Hepatocyte (in vitro differentiated cells): ENCODE data around the gene KRTAP1-3. TPM values are rescaled to one million over a fixed set of nuclear protein-coding genes. Genes with fewer than 3 reads are reported as not detected.

Source experiments
- DNase-seq: peaks from one replicate; pipeline ENCODE4 v3.0.0-alpha.2; 2016; ENCODE audit warnings: low spot score
- H2AFZ ChIP-seq: fragments of 200-600 bp; sonication (generic); 2 replicates; pipeline ENCODE4 v1.6.0; 2016; ENCODE audit warnings: antibody characterized with exemption, mild to moderate bottlenecking
- H3K27ac ChIP-seq: fragments of 200-600 bp; sonication (generic); 2 replicates; pipeline ENCODE4 v1.5.1; 2016; ENCODE audit warnings: mild to moderate bottlenecking
- H3K27me3 ChIP-seq: fragments of 200-600 bp; sonication (generic); 2 replicates; pipeline ENCODE4 v1.6.1; 2016
- H3K36me3 ChIP-seq: fragments of 200-600 bp; sonication (generic); replicated peaks from 2 replicates; pipeline ENCODE4 v1.5.1; 2016; ENCODE audit warnings: low read depth; ENCODE audit not compliant: insufficient read depth
- H3K4me1 ChIP-seq: fragments of 200-600 bp; sonication (generic); 2 replicates; pipeline ENCODE4 v1.5.1; 2016; ENCODE audit warnings: mild to moderate bottlenecking, moderate library complexity; ENCODE audit not compliant: insufficient read depth
- H3K4me2 ChIP-seq: fragments of 200-600 bp; sonication (generic); 2 replicates; pipeline ENCODE4 v1.6.0; 2016
- H3K4me3 ChIP-seq: fragments of 200-600 bp; sonication (generic); 2 replicates; pipeline ENCODE4 v1.5.1; 2016; ENCODE audit warnings: mild to moderate bottlenecking
- H3K79me2 ChIP-seq: fragments of 200-600 bp; sonication (generic); 2 replicates; pipeline ENCODE4 v1.6.0; 2017; ENCODE audit warnings: mild to moderate bottlenecking
- H3K9me2 ChIP-seq: fragments of 200-600 bp; sonication (generic); replicated peaks from 2 replicates; pipeline ENCODE4 v1.6.0; 2017; ENCODE audit warnings: mild to moderate bottlenecking; ENCODE audit not compliant: insufficient read depth
- H3K9me3 ChIP-seq: fragments of 200-600 bp; sonication (generic); 2 replicates; pipeline ENCODE4 v1.5.1; 2016; ENCODE audit warnings: low read depth, mild to moderate bottlenecking
- H4K20me1 ChIP-seq: fragments of 200-600 bp; sonication (generic); 2 replicates; pipeline ENCODE4 v1.6.0; 2016; ENCODE audit warnings: mild to moderate bottlenecking; ENCODE audit not compliant: insufficient read depth, poor library complexity, severe bottlenecking
- EZH2 ChIP-seq: fragments of 200-600 bp; sonication (generic); IDR thresholded peaks from 2 replicates; pipeline ENCODE4 v1.6.1; 2016; ENCODE audit warnings: antibody characterized with exemption, mild to moderate bottlenecking, borderline replicate concordance
- EZH2phosphoT487 ChIP-seq: fragments of 200-600 bp; sonication (generic); IDR thresholded peaks from one replicate; pipeline ENCODE4 v1.6.1; 2018; ENCODE audit warnings: antibody characterized with exemption, mild to moderate bottlenecking, low read depth, moderate library complexity; ENCODE audit not compliant: unreplicated experiment, severe bottlenecking
- WGBS: methylation state at CpG from one replicate; pipeline ENCODE4 v1.1.6; 2016; ENCODE audit warnings: low lambda C conversion rate; ENCODE audit errors: missing lambda C conversion rate; 5-methylcytosine and 5-hydroxymethylcytosine counted together
- polyA plus RNA-seq: library from polyadenylated mRNA; unstranded; fragments of >200 nt; fragmentation: Nextera tagmentation; extraction: Ambion mirVana; gene quantifications from 2 replicates; pipeline ENCODE4 v1.2.1, GENCODE V29; 2016
- total RNA-seq: library from RNA; depleted of rRNA; stranded (reverse); fragments of >200 nt; gene quantifications from 2 replicates; pipeline ENCODE4 v1.2.3, GENCODE V29; 2014
- TF ChIP-seq, protein P1 (sequence below): fragments of 200-600 bp; sonication (generic); IDR thresholded peaks from 2 replicates; pipeline ENCODE4 v1.5.1; 2016; ENCODE audit warnings: antibody characterized with exemption, mild to moderate bottlenecking; ENCODE audit not compliant: poor library complexity

KRTAP1-3 gene
- total and polyA plus RNA-seq, 2 experiments from 2014 or later: not detected

DNA sequence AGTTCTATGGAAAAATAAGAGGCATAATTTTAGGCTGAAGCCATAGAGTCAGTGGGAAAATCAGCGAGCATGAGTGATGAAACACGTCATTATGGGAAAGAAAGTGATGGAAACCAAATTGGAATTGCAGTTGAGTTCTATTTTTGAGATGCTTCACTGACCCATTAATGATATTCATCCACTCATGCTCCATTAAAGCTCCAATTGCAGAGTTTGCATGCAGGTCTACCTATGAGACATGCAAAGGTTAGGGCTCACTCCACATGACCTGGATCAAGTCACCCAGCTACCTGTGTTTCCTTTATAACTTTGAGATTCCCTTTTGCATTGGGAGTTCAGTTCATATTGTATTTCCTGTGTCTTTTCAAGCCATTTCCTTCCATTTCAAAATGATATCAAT, 39.0 kb upstream of the KRTAP1-3 start:
- no peak overlapping the region for H3K27ac ChIP-seq
- WGBS: 98% methylated on average over 2 of the region's 2 CpGs
- H3K9me3 ChIP-seq: no peaks in the 10 kb centered on the region
- H3K4me1 ChIP-seq: no peaks in the 10 kb centered on the region
- no peaks in the 10 kb centered on the region for H4K20me1 ChIP-seq
- H3K9me2 ChIP-seq: no peaks in the 10 kb centered on the region
- H3K36me3 ChIP-seq: no peaks in the 10 kb centered on the region
- H3K4me2 ChIP-seq: no peak overlapping the region
- H3K79me2 ChIP-seq: no peaks in the 10 kb centered on the region
- TF ChIP-seq, protein P1, sequence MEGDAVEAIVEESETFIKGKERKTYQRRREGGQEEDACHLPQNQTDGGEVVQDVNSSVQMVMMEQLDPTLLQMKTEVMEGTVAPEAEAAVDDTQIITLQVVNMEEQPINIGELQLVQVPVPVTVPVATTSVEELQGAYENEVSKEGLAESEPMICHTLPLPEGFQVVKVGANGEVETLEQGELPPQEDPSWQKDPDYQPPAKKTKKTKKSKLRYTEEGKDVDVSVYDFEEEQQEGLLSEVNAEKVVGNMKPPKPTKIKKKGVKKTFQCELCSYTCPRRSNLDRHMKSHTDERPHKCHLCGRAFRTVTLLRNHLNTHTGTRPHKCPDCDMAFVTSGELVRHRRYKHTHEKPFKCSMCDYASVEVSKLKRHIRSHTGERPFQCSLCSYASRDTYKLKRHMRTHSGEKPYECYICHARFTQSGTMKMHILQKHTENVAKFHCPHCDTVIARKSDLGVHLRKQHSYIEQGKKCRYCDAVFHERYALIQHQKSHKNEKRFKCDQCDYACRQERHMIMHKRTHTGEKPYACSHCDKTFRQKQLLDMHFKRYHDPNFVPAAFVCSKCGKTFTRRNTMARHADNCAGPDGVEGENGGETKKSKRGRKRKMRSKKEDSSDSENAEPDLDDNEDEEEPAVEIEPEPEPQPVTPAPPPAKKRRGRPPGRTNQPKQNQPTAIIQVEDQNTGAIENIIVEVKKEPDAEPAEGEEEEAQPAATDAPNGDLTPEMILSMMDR: no peak
- no peak for TF ChIP-seq EZH2phosphoT487
- no peak for TF ChIP-seq EZH2
- H3K27me3 ChIP-seq: peaks cover 15% of the 10 kb centered on the region
- H3K4me3 ChIP-seq: no peak overlapping the region
- no peak for DNase-seq
- no peak overlapping the region for H2AFZ ChIP-seq

DNA sequence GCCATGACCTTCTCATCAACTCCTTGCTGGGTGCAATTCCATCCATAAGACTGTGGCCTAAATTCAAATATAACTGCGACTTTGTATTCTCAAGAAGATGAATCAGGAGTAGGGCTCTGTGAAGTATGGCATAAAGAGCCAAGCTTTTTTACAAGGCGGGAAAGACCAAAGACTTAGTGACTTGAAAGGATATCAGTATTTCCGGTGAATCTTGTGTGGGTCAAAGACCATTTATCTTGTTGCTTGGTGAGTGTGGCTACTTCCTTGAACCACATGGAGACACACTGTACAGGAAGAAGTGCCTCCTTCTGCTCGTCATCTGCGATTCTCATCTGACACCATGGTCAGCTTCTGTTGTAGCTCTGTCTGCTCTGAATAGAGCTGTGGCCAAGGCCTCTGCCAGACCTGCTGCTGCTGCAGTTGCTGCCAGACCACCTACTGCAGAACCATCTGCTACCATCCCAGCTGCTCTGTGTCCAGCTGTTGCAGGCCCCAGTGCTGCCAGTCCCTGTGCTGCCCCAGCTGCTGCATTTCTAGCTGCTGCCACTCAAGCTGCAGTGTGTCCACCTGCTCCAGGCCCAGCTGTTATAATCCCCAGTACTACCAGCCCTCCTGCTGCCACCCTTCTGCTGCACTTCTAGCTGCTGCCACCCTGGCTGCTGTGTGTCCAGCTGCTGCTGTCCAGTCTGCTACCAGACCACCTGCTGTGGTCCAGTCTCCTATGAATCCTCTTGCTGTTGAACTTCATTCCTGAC, 37.1 kb upstream of the KRTAP1-3 start:
- H3K27me3 ChIP-seq: peaks cover 8% of the 10 kb centered on the region
- no peaks in the 10 kb centered on the region for H3K9me2 ChIP-seq
- TF ChIP-seq, protein P1: no peak
- TF ChIP-seq EZH2: no peak
- TF ChIP-seq EZH2phosphoT487: no peak
- H3K27ac ChIP-seq: no peak overlapping the region
- no peak for DNase-seq
- H3K79me2 ChIP-seq: no peaks in the 10 kb centered on the region
- 95% methylated on average over 5 of the region's 5 CpGs for WGBS
- no peak overlapping the region for H3K4me2 ChIP-seq
- no peaks in the 10 kb centered on the region for H3K9me3 ChIP-seq
- H2AFZ ChIP-seq: no peak overlapping the region
- H3K36me3 ChIP-seq: no peaks in the 10 kb centered on the region
- no peaks in the 10 kb centered on the region for H4K20me1 ChIP-seq
- H3K4me3 ChIP-seq: no peak overlapping the region
- H3K4me1 ChIP-seq: no peaks in the 10 kb centered on the region

DNA sequence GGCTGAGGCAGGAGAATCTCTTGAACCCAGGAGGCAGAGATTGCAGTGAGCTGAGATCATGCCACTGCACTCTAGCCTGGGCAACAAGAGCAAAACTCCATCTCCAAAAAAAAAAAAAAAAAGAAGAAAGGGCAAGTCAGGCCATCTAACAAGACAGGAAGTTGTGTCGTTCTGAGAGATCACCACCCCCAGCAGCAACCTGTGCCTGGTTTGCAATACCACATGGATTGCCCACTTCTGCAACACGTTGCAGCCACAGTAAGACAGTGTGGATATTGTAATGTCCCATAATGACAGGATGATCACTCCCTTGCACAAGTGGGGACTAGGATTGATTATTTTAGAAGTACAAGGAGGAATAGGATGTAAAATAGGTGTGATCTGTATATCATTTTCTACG, 34.4 kb upstream of the KRTAP1-3 start:
- Histone ChIP-seq H3K9me3 (no peaks in the 10 kb centered on the region), H3K36me3 (no peaks in the 10 kb centered on the region), H3K27me3 (no peaks in the 10 kb centered on the region), H3K9me2 (no peaks in the 10 kb centered on the region), H3K4me2 (no peak overlapping the region), H3K79me2 (no peaks in the 10 kb centered on the region), H2AFZ (no peak overlapping the region), H3K4me3 (no peak overlapping the region), H3K27ac (no peak overlapping the region), H3K4me1 (no peaks in the 10 kb centered on the region), H4K20me1 (no peaks in the 10 kb centered on the region)
- no peak for DNase-seq
- 89% methylated on average over 3 of the region's 3 CpGs for WGBS
- TF ChIP-seq EZH2 (no peak), EZH2phosphoT487 (no peak)
- TF ChIP-seq, protein P1: no peak
